Erythroblast (primary cell): Measurements from ENCODE around the gene KCNMA1.

Experiments used
- DNase-seq, 2 experiments: peaks; one replicate each; lab custom pipeline; 2025; lab: John Stamatoyannopoulos, UW
- GATA1 ChIP-seq: IDR thresholded peaks from 2 replicates; pipeline ENCODE4 v1.6.1; 2011; ENCODE audit warnings: low read depth, mild to moderate bottlenecking, control low read depth, low read length, moderate library complexity
- POLR2A ChIP-seq: IDR thresholded peaks from 2 replicates; pipeline ENCODE4 v1.6.1; 2011; ENCODE audit warnings: mild to moderate bottlenecking, low read length

KCNMA1 gene

GRCh38 chr10:77378366-77379349, 258.9 kb downstream of the KCNMA1 start:
- no peak for TF ChIP-seq GATA1
- no peak for TF ChIP-seq POLR2A
- DNase-seq: no peak

- no peak for DNase-seq
- TF ChIP-seq GATA1 (no peak), POLR2A (no peak)
Measured at GRCh38 chr10:77377678-77378352, 259.8 kb downstream of the KCNMA1 start.

GRCh38 chr10:77377034-77377433, 260.6 kb downstream of the KCNMA1 start:
- no peak for TF ChIP-seq GATA1
- no peak for TF ChIP-seq POLR2A
- no peak for DNase-seq

GRCh38 chr10:77374189-77374656, 263.4 kb downstream of the KCNMA1 start:
- TF ChIP-seq GATA1: no peak
- no peak for TF ChIP-seq POLR2A
- no peak for DNase-seq

- no peak for DNase-seq
- TF ChIP-seq GATA1 (no peak), POLR2A (no peak)
Measured at GRCh38 chr10:77371848-77372799, 265.5 kb downstream of the KCNMA1 start.

- TF ChIP-seq GATA1: no peak
- no peak for TF ChIP-seq POLR2A
- no peak for DNase-seq
Measured at GRCh38 chr10:77371421-77371820, 266.2 kb downstream of the KCNMA1 start.

GRCh38 chr10:77368006-77368405, 269.6 kb downstream of the KCNMA1 start:
- TF ChIP-seq GATA1: no peak
- no peak for TF ChIP-seq POLR2A
- DNase-seq: no peak

GRCh38 chr10:77363210-77363609, 274.4 kb downstream of the KCNMA1 start:
- no peak for DNase-seq
- TF ChIP-seq POLR2A (no peak), GATA1 (no peak)

- TF ChIP-seq GATA1 (no peak), POLR2A (no peak)
- DNase-seq: no peak
Measured at GRCh38 chr10:77361831-77362230, 275.8 kb downstream of the KCNMA1 start.

- DNase-seq: no peak
- TF ChIP-seq GATA1: no peak
- no peak for TF ChIP-seq POLR2A
Measured at GRCh38 chr10:77361426-77361825, 276.2 kb downstream of the KCNMA1 start.

GRCh38 chr10:77360835-77361234, 276.8 kb downstream of the KCNMA1 start:
- no peak for TF ChIP-seq POLR2A
- TF ChIP-seq GATA1: no peak
- no peak for DNase-seq

GRCh38 chr10:77359950-77360520, 277.6 kb downstream of the KCNMA1 start:
- no peak for TF ChIP-seq GATA1
- no peak for TF ChIP-seq POLR2A
- no peak for DNase-seq

GRCh38 chr10:77359287-77359691, 278.3 kb downstream of the KCNMA1 start:
- no peak for DNase-seq
- TF ChIP-seq GATA1 (no peak), POLR2A (no peak)

GRCh38 chr10:77358656-77359055, 279.0 kb downstream of the KCNMA1 start:
- no peak for DNase-seq
- TF ChIP-seq POLR2A (no peak), GATA1 (no peak)
